RWPE1 (cell line): ENCODE data around the gene APLP2.
A peak's percentile ranks its signal among the peaks of the same experiment; 100 is the strongest.

ENCODE experiments used
- CTCF ChIA-PET: fragments of 350-600 bp; sonication (Branson Sonifier 250); formaldehyde crosslinking; extraction: SDS; loops from one replicate; lab custom pipeline; 2021; lab: Yijun Ruan, JAX
- POLR2A ChIA-PET: fragments of 400-600 bp; formaldehyde crosslinking; extraction: SDS; loops from one replicate; lab custom pipeline; 2020; ENCODE audit warnings: antibody characterized with exemption; ENCODE audit not compliant: low non-redundant PET; lab: Yijun Ruan, JAX
- DNase-seq: peaks from one replicate; pipeline ENCODE4 v3.0.0; 2012; ENCODE audit warnings: low spot score
- H3K27ac ChIP-seq: fragments of 450-650 bp; 2 replicates; pipeline ENCODE4 v1.5.1; 2017
- CTCF ChIP-seq: fragments of 450-650 bp; conservative IDR thresholded peaks from 2 replicates; pipeline ENCODE4 v1.5.1; 2017; ENCODE audit warnings: low read depth, mild to moderate bottlenecking

Gene APLP2

GRCh38 chr11:130070109-130070845 lies 583 bp downstream of the APLP2 start:
- peak overlapping the region; percentile 96 for H3K27ac ChIP-seq
- POLR2A ChIA-PET = interaction anchor here (0.6 to 2.1 kb wide), 2 partner anchors 15 to 67 kb away, joined by 3 to 19 read pairs; partner anchors contain the start of gene PRDM10
- CTCF ChIA-PET = interaction anchor here (0.5 to 1.3 kb wide), 4 partner anchors 39 to 78 kb away, joined by 3 to 6 read pairs (median 3); no protein-coding TSS in a partner anchor
- DNase-seq = peak; percentile 29
- TF ChIP-seq CTCF = no peak

DNA sequence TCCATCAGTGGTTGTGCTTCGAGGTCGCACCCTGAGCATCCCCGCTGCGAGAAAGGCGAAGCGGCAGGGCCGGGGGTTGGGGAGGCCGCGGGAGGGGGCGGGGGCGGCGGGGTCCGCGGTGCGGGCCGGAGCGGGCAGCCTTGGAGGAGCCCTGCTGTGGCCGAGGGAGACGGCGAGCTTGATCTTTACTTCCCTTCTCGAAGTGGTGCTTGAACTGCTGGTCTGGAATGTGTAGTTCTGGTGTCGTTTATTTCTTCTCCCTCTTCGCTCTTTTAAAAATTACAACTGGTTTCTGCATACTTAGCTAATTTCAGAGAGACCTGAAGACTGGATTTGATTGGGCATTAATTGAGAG lies 1.1 kb downstream of the APLP2 start:
- POLR2A ChIA-PET = interaction anchor here (1.2 to 2.1 kb wide), 2 partner anchors 68 to 141 kb away, joined by 5 to 19 read pairs; partner anchors contain the start of gene PRDM10

GRCh38 chr11:130071211-130071712 lies 1.6 kb downstream of the APLP2 start:
- peak overlapping the region; percentile 96 for H3K27ac ChIP-seq
- no peak for TF ChIP-seq CTCF
- POLR2A ChIA-PET = interaction anchor here (1.2 to 2.1 kb wide), 2 partner anchors 68 to 141 kb away, joined by 5 to 19 read pairs; partner anchors contain the start of gene PRDM10
- peak; percentile 39 for DNase-seq
- CTCF ChIA-PET = interaction anchor here (0.5 to 1.2 kb wide), 5 partner anchors 35 to 84 kb away, joined by 3 to 4 read pairs (median 3); no protein-coding TSS in a partner anchor

More for the DNA sequence above, 1.1 kb downstream of the APLP2 start:
- peak overlapping the region; percentile 96 for H3K27ac ChIP-seq
- CTCF ChIA-PET = interaction anchor here (0.5 to 1.3 kb wide), 5 partner anchors 37 to 78 kb away, joined by 3 to 6 read pairs (median 3); no protein-coding TSS in a partner anchor
- TF ChIP-seq CTCF = no peak
- DNase-seq = no peak

DNA sequence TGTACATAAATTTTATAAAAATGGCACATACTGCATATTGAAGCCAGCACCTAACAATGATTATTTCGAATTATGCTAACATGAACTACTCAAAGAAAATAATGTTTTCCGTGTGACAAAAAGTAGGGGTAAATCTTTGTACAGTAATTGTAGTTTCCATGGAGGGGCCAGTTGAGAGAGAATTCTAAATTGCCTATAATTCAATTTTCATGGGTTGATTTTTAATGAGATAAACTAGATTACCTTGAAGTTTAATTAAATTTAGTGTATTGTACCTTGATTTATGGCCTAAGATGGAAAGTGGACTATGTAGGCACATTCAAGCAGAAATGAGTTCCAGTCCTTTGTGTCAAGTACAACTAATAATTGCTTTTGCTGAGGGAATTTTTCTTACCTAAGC lies 5.0 kb downstream of the APLP2 start:
- no peak for TF ChIP-seq CTCF
- no peak for DNase-seq
- H3K27ac ChIP-seq = no peak overlapping the region
- POLR2A ChIA-PET = no interaction called here
- CTCF ChIA-PET = no interaction called here

DNA sequence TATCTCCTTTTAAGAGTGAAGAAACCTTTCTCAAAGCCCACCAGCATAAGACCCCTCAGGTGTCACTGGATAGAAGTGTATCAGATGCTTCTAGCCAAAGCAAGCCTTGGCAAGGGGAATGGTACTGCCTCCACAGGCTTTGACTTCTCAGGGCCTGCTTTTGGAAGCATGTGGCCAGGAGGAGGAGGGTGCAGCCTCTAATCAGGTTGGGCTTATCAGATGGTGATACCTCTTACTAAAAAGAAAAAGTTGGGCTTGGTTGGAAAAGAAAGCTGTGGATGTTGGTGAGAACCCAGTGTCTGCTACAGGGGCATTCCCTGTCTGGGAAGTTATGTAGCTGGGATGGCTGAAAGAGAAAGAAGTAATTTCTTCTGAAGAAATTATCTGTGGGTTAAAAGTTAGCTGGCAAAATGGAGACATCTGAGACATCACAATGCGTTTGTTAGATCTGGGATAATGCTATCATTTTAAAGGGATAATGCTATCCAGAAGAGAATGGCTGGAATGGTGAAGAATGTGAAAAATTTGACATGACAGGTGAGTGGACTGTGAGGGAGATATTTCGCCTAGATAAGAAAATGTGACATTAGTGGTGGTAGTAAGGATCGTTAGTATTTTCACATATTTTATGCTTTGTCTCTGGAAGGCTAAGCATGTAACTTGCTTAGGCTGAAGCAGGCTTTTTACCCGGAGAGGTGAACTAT lies 7.2 kb downstream of the APLP2 start:
- POLR2A ChIA-PET = no interaction called here
- H3K27ac ChIP-seq = no peak overlapping the region
- no peak for TF ChIP-seq CTCF
- no peak for DNase-seq
- CTCF ChIA-PET = no interaction called here

DNA sequence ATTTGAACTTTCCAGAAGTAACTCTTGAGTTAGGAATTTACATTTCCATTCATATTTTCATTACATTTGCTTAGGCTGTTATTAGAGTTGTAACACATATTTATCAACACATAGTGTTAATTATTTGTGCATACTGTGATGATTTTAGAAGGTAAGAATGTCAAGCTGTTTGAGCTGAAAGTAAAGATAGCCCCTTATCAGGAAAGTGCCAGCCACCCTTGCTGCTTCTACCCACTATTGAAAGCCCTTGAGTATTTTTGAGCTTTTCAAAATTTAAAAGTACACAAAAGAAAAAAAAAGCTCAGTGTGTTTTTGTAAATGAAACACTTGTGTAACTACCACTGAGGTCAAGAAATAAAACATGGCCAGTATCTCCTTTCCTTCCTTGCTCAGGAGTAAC lies 8.0 kb downstream of the APLP2 start:
- TF ChIP-seq CTCF = no peak
- no peak overlapping the region for H3K27ac ChIP-seq
- POLR2A ChIA-PET = no interaction called here
- no peak for DNase-seq
- CTCF ChIA-PET = no interaction called here
